Upper lobe of right lung (tissue), 1 donor: Measurements from ENCODE around the gene LIPT2. TPM values are rescaled to one million over a fixed set of nuclear protein-coding genes. Genes with fewer than 3 reads are reported as not detected.
"Not testable (repeated sequence)": the region's sequence is repeated elsewhere in the genome, so short reads cannot be mapped to it uniquely, and the experiment has no call there.

Source experiments
- ATAC-seq: fragments of 200-7000 bp; cut with Tn5 transposase; one replicate; pipeline ENCODE4 v1.9.1; 2020; ENCODE audit warnings: mild to moderate bottlenecking, moderate library complexity
- DNase-seq: peaks from one replicate; pipeline ENCODE4 v3.0.0-alpha.2; 2020
- H3K27ac ChIP-seq: fragments of 200-600 bp; one replicate; pipeline ENCODE4 v1.8.0; 2022
- H3K27me3 ChIP-seq: fragments of 200-600 bp; one replicate; pipeline ENCODE4 v1.8.0; 2022; ENCODE audit warnings: mild to moderate bottlenecking
- H3K36me3 ChIP-seq: fragments of 200-600 bp; one replicate; pipeline ENCODE4 v1.8.0; 2022
- H3K4me1 ChIP-seq: fragments of 200-600 bp; one replicate; pipeline ENCODE4 v1.8.0; 2022
- H3K4me3 ChIP-seq: fragments of 200-600 bp; one replicate; pipeline ENCODE4 v1.8.0; 2022; ENCODE audit warnings: mild to moderate bottlenecking
- H3K9me3 ChIP-seq: fragments of 200-600 bp; one replicate; pipeline ENCODE4 v1.8.0; 2022
- intact Hi-C: fragments of 100-400 bp; cut with DNase I; formaldehyde crosslinking; loops from one replicate; pipeline ENCODE4 v1.11.0; 2022
- total RNA-seq: library from RNA; stranded (reverse); fragmentation: NEBNext Ultra II Directional; extraction: Animal tissue kit (Norgen Biotek cat#: 25700); gene quantifications from one replicate; pipeline ENCODE4 v1.2.1, GENCODE V29; 2021
- TF ChIP-seq, protein P1 (sequence below): fragments of 200-600 bp; IDR thresholded peaks from one replicate; pipeline ENCODE4 v1.8.0; 2022; ENCODE audit warnings: antibody characterized with exemption
- donor health status: DM: no; HTN: yes; CAD: no; lungs with severe emphysema.

Gene LIPT2
- total RNA-seq, 1 donor from 2014 or later = 2.1 TPM

DNA sequence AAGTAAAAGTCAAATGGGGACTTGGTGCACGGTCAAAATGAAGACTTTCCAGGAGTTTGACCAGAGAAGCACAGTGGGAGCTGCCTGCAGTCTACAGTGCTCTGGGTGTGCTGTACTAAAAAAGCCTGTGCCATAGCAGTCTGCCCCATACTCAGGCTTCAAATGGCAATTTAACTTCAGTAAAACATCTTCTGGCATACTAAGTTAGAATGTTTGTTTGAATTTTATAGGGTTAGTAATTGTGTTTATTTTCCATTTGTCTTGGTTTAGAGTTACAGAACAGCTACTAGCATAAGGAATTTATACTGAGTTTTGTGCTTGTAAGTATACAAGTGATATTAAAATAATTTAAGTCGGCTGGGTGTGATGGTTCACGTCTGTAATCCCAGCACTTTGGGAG is 29.3 kb upstream of the LIPT2 start:
- DNase-seq = no peak
- Histone ChIP-seq H3K36me3 (no peaks in the 10 kb centered on the region), H3K4me3 (no peak overlapping the region), H3K27ac (no peak overlapping the region), H3K9me3 (no peaks in the 10 kb centered on the region), H3K4me1 (peaks cover 2% of the 10 kb centered on the region), H3K27me3 (no peaks in the 10 kb centered on the region)
- TF ChIP-seq, protein P1, sequence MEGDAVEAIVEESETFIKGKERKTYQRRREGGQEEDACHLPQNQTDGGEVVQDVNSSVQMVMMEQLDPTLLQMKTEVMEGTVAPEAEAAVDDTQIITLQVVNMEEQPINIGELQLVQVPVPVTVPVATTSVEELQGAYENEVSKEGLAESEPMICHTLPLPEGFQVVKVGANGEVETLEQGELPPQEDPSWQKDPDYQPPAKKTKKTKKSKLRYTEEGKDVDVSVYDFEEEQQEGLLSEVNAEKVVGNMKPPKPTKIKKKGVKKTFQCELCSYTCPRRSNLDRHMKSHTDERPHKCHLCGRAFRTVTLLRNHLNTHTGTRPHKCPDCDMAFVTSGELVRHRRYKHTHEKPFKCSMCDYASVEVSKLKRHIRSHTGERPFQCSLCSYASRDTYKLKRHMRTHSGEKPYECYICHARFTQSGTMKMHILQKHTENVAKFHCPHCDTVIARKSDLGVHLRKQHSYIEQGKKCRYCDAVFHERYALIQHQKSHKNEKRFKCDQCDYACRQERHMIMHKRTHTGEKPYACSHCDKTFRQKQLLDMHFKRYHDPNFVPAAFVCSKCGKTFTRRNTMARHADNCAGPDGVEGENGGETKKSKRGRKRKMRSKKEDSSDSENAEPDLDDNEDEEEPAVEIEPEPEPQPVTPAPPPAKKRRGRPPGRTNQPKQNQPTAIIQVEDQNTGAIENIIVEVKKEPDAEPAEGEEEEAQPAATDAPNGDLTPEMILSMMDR = no peak
- intact Hi-C loops = no loop called here
- no peak for ATAC-seq

DNA sequence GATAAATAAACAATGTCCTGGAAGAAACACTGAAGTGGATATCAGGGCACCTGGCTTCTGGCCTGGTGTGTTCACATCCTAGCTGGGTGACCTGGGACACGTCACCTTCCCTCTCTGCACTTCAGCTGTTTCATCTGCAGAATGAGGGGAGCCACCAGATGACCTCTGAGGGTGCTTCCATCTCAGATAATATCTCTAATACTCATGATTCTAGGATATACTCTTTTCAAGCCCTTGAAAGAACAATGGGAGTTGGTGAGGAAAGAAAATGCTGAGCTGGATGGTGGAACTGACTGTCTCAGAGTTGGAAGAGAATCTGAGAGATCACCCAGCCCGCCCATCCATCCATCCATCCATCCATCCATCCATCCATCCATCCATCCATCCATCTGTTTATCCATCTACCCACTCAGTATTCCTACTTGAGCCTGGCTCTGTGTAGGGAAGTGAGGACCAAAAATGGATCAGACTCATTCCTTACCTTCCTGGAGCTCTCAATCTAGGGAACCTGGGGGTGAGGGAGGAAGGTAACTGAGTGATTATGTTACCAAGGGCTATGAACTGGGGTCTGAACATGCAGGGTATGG is 28.2 kb upstream of the LIPT2 start:
- DNase-seq = no peak
- H3K4me1 ChIP-seq = peaks cover 2% of the 10 kb centered on the region
- TF ChIP-seq, protein P1 = no peak
- no peaks in the 10 kb centered on the region for H3K9me3 ChIP-seq
- intact Hi-C loops = no loop called here
- H3K36me3 ChIP-seq = no peaks in the 10 kb centered on the region
- H3K27me3 ChIP-seq = no peaks in the 10 kb centered on the region
- no peak overlapping the region for H3K27ac ChIP-seq
- ATAC-seq = no peak
- no peak overlapping the region for H3K4me3 ChIP-seq

DNA sequence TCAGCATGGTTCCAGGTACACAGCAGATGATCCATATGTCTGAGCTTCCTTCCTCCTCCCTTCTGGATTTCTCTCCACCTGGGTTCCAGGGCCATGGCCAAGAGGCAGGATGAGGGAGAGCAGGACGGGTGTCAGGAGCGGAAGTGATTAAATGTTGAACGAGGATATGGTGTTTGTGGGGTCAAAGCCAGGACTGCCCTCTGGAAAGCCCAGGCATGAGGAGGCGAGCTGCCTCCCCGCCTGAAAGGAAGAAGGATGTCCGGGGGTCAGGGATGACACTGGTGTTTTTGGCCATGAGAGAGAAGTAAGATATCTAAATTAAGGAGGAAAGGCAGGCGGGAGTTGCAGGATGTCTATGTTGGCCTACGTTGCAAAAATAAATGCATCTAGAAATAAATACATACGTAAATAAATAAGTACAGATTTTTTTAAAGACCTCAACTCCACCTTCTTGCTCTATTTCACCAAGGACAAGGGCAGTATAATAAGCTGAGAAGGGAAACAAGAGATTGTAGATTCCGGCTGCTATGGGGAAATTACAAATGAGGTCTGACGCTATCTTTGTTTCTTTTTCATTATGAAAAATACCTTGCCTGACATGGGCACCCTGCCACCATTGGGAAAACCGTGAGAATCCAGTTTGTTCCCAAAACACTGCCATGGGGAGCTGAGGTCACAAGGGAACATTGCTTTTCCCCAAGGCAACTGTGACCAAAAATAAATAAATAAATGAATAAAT is 27.6 kb upstream of the LIPT2 start:
- peaks cover 2% of the 10 kb centered on the region for H3K4me1 ChIP-seq
- H3K4me3 ChIP-seq = no peak overlapping the region
- no peaks in the 10 kb centered on the region for H3K27me3 ChIP-seq
- ATAC-seq = no peak
- H3K27ac ChIP-seq = no peak overlapping the region
- DNase-seq = no peak
- H3K9me3 ChIP-seq = no peaks in the 10 kb centered on the region
- no peaks in the 10 kb centered on the region for H3K36me3 ChIP-seq
- intact Hi-C loops = no loop called here
- TF ChIP-seq, protein P1 = no peak

DNA sequence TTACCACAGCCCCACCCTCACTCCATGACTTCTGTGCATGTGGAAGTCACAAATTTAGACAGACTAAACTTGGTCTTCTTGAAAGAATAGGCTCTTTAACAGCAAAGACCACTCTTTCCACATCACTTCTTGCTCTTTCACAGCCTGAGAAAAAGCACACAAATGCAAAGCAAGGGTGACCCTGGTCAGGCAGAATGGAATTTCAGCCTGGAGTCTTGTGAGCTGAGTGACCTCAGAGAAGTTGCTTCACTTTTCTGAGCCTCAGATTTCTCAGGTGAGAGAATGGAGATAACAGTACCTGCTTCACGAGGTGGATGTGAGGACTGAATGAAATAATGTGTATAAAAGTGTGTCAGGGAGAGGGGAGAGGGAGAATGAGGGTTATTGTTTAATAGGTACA is 26.8 kb upstream of the LIPT2 start:
- Histone ChIP-seq H3K4me1 (peaks cover 2% of the 10 kb centered on the region), H3K27ac (no peak overlapping the region), H3K4me3 (no peak overlapping the region), H3K27me3 (no peaks in the 10 kb centered on the region), H3K36me3 (no peaks in the 10 kb centered on the region), H3K9me3 (no peaks in the 10 kb centered on the region)
- DNase-seq = no peak
- intact Hi-C loops = no loop called here
- ATAC-seq = no peak
- TF ChIP-seq, protein P1 = no peak

DNA sequence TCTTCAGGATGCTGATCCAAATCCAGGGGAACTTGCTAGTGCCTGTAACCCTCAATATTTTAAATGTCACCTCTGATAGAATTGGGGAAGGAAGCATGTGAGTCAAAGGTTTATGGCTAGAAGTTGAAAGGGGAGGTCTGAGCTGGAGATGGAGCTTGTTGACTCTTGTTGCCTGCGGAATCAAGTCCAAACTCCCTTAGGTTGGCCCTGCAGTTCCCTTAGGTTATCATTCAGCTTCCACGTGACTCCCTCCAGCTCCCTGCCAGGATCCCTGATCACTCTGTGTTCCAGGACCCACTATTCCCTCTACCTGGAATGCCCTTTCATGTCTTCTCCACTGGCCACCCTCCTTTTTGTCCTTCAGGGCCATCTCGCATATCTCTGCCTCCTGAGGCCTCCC is 26.2 kb upstream of the LIPT2 start:
- Histone ChIP-seq H3K27me3 (no peaks in the 10 kb centered on the region), H3K9me3 (no peaks in the 10 kb centered on the region), H3K27ac (no peak overlapping the region), H3K4me1 (peaks cover 2% of the 10 kb centered on the region), H3K4me3 (no peak overlapping the region), H3K36me3 (no peaks in the 10 kb centered on the region)
- DNase-seq (no peak), ATAC-seq (no peak)
- TF ChIP-seq, protein P1 = no peak
- intact Hi-C loops = no loop called here

DNA sequence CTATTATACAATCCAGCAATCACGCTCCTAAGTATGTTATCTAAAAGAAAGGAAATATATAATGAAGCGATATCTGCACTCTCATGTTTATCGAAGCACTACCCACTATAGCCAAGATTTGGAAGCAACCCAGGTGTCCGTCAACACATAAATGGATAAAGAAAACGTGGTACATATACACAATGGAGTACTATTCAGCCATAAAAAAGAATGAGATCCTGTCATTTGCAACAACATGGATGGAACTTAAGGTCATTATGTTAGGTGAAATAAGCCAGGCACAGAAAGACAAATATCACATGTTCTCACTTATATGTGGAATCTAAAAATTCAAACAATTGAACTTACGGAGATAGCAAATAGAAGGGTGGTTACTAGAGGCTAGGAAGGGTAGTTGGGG is 24.1 kb upstream of the LIPT2 start:
- H3K4me1 ChIP-seq, H3K9me3 ChIP-seq, H3K27me3 ChIP-seq, H3K4me3 ChIP-seq, H3K27ac ChIP-seq, intact Hi-C loops, DNase-seq, H3K36me3 ChIP-seq, ATAC-seq: not testable (repeated sequence)
